Lung (tissue), 12 donors: ENCODE data around the gene SHISA5. TPM values are rescaled to one million over a fixed set of nuclear protein-coding genes. Genes with fewer than 3 reads are reported as not detected.

Experiments
- ATAC-seq: fragments of 200-7000 bp; cut with Tn5 transposase; one replicate; pipeline ENCODE4 v1.9.1; 2020; ENCODE audit warnings: moderate number of reproducible peaks; ENCODE audit not compliant: insufficient read depth, low FRiP score
- DNase-seq, 3 donors: peaks; one replicate each; pipeline ENCODE4 v3.0.0-alpha.2; 2013 to 2017
- H3K27ac ChIP-seq, 2 donors: one replicate each; pipeline ENCODE4 v1.5.1; 2013; ENCODE audit warnings: mild to moderate bottlenecking in 2 of 2, moderate library complexity in 2 of 2, control low read depth in 1 of 2, inconsistent platforms in 1 of 2, low read depth in 1 of 2, low read length in 1 of 2
- H3K27me3 ChIP-seq, 3 donors: one replicate each; pipeline ENCODE4 v1.5.1; 2013; ENCODE audit warnings: low read length in 2 of 3; ENCODE audit not compliant: control insufficient read depth in 3 of 3, insufficient read depth in 3 of 3
- H3K36me3 ChIP-seq, 4 donors: one replicate each; pipeline ENCODE4 v1.5.1; 2013; ENCODE audit warnings: low read length in 4 of 4, mild to moderate bottlenecking in 1 of 4, moderate library complexity in 1 of 4; ENCODE audit not compliant: control insufficient read depth in 4 of 4, insufficient read depth in 4 of 4
- H3K4me1 ChIP-seq, 5 donors: one replicate each; pipeline ENCODE4 v1.5.1; 2013; ENCODE audit warnings: low read length in 5 of 5, mild to moderate bottlenecking in 2 of 5, moderate library complexity in 1 of 5; ENCODE audit not compliant: control insufficient read depth in 5 of 5, insufficient read depth in 5 of 5
- H3K4me3 ChIP-seq: one replicate; pipeline ENCODE4 v1.5.1; 2013; ENCODE audit warnings: mild to moderate bottlenecking, control low read depth, moderate library complexity
- H3K9ac ChIP-seq, 2 donors: one replicate each; pipeline ENCODE4 v1.5.1; 2013; ENCODE audit warnings: low read length in 2 of 2, control low read depth in 1 of 2; ENCODE audit not compliant: insufficient read depth in 1 of 2
- H3K9me3 ChIP-seq, 4 donors: one replicate each; pipeline ENCODE4 v1.5.1; 2013; ENCODE audit warnings: low read length in 3 of 4, mild to moderate bottlenecking in 1 of 4, moderate library complexity in 1 of 4; ENCODE audit not compliant: control insufficient read depth in 4 of 4, insufficient read depth in 3 of 4
- WGBS, 2 donors: extraction: QIAGEN DNeasy Blood & Tissue Kit; methylation state at CpG; one replicate each; pipeline ENCODE4 v1.1.7; 2013; 5-methylcytosine and 5-hydroxymethylcytosine counted together
- polyA plus RNA-seq, 2 donors: library from polyadenylated mRNA; stranded (reverse); fragments of 200-250 nt; gene quantifications; one replicate each; pipeline ENCODE4 v1.2.1, GENCODE V29; 2013
- total RNA-seq, 2 donors: library from RNA; depleted of rRNA in 1 of 2; stranded (reverse); fragments of >200 nt in 1 of 2; gene quantifications; one replicate each; pipeline ENCODE4 v1.2.1, GENCODE V29; 2014 to 2021
- TF ChIP-seq, protein P1 (sequence below): IDR thresholded peaks from 2 replicates; pipeline ENCODE4 v1.5.1; 2012; ENCODE audit warnings: mild to moderate bottlenecking; ENCODE audit errors: control extremely low read depth, extremely low read depth
- donor health status: control.
- donor health status: control.
- donor health status: Bipolar disorder and iron deficiency.
- donor health status: healthy.
- donor health status: DM: yes; HTN: yes; CAD: no.

SHISA5 gene
- total and polyA plus RNA-seq, 4 donors, result 70.5 to 184 (median 131) TPM

DNA sequence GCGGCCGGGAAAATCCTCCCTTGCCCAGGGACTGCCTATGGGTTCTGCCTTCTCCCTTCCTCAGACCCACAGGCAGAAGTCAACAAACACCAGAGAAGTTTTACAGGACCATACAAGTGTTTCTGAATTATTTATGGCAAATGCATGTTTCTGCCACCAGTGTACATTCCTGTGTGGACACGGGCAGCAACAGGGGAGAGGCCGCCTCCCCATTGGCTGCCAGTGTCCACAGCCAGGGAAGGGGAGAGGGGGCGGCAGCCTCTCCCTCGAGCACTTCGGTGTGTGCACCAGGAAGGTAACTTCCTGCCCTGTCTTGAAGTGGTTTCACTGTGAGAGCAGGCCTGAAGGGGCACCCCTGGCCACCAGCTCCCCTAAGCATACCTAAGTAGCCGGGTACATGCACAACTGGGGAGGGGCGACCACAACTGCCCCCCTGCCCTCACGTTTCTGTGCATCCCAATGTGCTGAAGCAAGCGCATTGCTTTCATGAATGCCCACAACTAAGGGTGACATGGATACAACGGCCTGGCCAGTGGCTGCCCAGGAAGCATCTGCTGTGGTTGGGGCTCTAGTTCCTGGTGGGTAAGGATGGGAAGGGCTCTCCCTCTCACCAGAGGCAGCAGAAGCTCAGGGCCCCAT lies 14.8 kb upstream of the SHISA5 start:
- ATAC-seq, result no peak
- DNase-seq, result no peak
- TF ChIP-seq, protein P1, sequence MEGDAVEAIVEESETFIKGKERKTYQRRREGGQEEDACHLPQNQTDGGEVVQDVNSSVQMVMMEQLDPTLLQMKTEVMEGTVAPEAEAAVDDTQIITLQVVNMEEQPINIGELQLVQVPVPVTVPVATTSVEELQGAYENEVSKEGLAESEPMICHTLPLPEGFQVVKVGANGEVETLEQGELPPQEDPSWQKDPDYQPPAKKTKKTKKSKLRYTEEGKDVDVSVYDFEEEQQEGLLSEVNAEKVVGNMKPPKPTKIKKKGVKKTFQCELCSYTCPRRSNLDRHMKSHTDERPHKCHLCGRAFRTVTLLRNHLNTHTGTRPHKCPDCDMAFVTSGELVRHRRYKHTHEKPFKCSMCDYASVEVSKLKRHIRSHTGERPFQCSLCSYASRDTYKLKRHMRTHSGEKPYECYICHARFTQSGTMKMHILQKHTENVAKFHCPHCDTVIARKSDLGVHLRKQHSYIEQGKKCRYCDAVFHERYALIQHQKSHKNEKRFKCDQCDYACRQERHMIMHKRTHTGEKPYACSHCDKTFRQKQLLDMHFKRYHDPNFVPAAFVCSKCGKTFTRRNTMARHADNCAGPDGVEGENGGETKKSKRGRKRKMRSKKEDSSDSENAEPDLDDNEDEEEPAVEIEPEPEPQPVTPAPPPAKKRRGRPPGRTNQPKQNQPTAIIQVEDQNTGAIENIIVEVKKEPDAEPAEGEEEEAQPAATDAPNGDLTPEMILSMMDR, result no peak
- Histone ChIP-seq H3K9ac (no peak overlapping the region), H3K4me1 (no peaks in the 10 kb centered on the region), H3K27ac (no peak overlapping the region), H3K36me3 (peaks cover 0 to 3% (median 0%) of the 10 kb centered on the region in 4 donors), H3K9me3 (no peaks in the 10 kb centered on the region), H3K27me3 (no peaks in the 10 kb centered on the region), H3K4me3 (no peak overlapping the region)
- 53 to 57% methylated on average over 12 of the region's 12 CpGs for WGBS, 2 donors

DNA sequence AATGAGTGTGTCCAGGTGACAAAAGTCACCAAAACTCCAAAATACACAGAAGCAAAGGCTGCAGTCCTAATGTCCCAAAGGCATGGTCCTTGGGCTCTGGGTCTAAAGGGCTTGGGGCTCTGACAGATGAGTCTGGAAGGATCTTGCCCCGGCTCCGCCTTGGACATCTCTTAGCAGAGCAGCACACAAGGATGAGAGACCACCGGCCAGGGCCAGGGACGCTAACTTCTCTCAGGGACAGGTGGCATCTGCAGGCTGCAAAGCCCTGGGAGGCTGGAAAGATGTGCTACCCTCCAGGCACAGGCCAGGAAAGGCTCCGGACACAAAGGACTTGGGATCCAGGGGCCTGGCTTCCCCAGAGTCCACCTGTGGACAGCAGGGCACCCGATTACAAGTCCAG lies 14.1 kb upstream of the SHISA5 start:
- TF ChIP-seq, protein P1, result no peak
- Histone ChIP-seq H3K4me1 (no peaks in the 10 kb centered on the region), H3K27me3 (no peaks in the 10 kb centered on the region), H3K9ac (no peak overlapping the region), H3K36me3 (no peaks in the 10 kb centered on the region), H3K9me3 (no peaks in the 10 kb centered on the region), H3K27ac (no peak overlapping the region), H3K4me3 (no peak overlapping the region)
- ATAC-seq (no peak), DNase-seq (no peak)
- WGBS, 2 donors, result 90 to 95% methylated on average over 6 of the region's 6 CpGs

DNA sequence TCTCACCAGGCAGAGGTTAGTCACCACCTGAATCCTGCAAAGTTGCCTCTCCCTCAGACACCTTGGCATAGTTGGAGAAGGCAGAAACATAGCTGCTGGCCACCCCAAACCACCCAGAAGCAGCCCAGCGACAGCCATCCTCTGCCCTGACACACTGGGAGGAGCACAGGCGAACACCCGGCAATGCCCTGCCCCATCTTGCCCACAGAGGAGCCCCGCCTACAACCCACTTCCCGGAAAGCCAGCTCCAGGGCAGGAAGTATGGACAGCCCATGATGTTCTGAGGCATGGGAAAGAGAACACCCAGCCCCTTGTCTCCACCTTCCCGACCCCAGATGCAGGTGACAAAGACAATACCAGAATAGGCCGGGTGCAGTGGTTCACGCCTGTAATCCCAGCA lies 12.6 kb upstream of the SHISA5 start:
- H3K4me3 ChIP-seq, result no peak overlapping the region
- no peaks in the 10 kb centered on the region for H3K9me3 ChIP-seq
- ATAC-seq, result no peak
- WGBS, 2 donors, result 68 to 74% methylated on average over 8 of the region's 8 CpGs
- no peak overlapping the region for H3K9ac ChIP-seq
- no peaks in the 10 kb centered on the region for H3K4me1 ChIP-seq
- no peak overlapping the region for H3K27ac ChIP-seq
- no peaks in the 10 kb centered on the region for H3K36me3 ChIP-seq
- no peak for DNase-seq
- TF ChIP-seq, protein P1, result no peak
- H3K27me3 ChIP-seq, result no peaks in the 10 kb centered on the region
